Activated CD4-positive, alpha-beta T cell treated with anti-CD3 and anti-CD28 coated beads, Interleukin-2, amount 10 ng/mL, durations not matched to agents 7 days and 5 days (primary cell): ENCODE results near the gene BCOR. TPM values are rescaled to one million over a fixed set of nuclear protein-coding genes. Genes with fewer than 3 reads are reported as not detected.

Source experiments
- CTCF ChIA-PET: fragments of 350-600 bp; sonication (Branson Sonifier 250); formaldehyde crosslinking; loops from one replicate; lab custom pipeline; 2021; ENCODE audit warnings: antibody characterized with exemption; lab: Charles Lee
- POLR2A ChIA-PET: fragments of 350-600 bp; sonication (Branson Sonifier 250); formaldehyde crosslinking; loops from one replicate; lab custom pipeline; 2021; ENCODE audit warnings: antibody characterized with exemption; lab: Charles Lee
- DNase-seq: peaks from one replicate; pipeline ENCODE4 v3.0.0-alpha.2; 2020
- H3K27ac Mint-ChIP-seq: one replicate; pipeline ENCODE4 v1.8.0; 2021; ENCODE audit warnings: mild to moderate bottlenecking, moderate library complexity, mixed read lengths
- H3K27me3 Mint-ChIP-seq: one replicate; pipeline ENCODE4 v1.8.0; 2021; ENCODE audit warnings: mixed read lengths
- H3K36me3 Mint-ChIP-seq: one replicate; pipeline ENCODE4 v1.8.0; 2021; ENCODE audit warnings: low read depth, mixed read lengths
- H3K4me1 Mint-ChIP-seq: one replicate; pipeline ENCODE4 v1.8.0; 2021; ENCODE audit warnings: mixed read lengths
- H3K4me3 Mint-ChIP-seq: one replicate; pipeline ENCODE4 v1.8.0; 2021; ENCODE audit warnings: mild to moderate bottlenecking, moderate library complexity, mixed read lengths
- H3K9me3 Mint-ChIP-seq: one replicate; pipeline ENCODE4 v1.8.0; 2021; ENCODE audit warnings: mixed read lengths
- total RNA-seq, 2 experiments: library from RNA; stranded (reverse); gene quantifications; one replicate each; pipeline ENCODE4 v1.2.3, GENCODE V29; 2021

Gene BCOR
- total RNA-seq, 2 experiments from 2014 or later, result 53.1 to 54.9 TPM

GRCh38 chrX:40060356-40060845, 37.4 kb downstream of the BCOR start:
- no peak for DNase-seq
- Mint-ChIP-seq H3K4me1 (peaks cover 36% of the 10 kb centered on the region), H3K36me3 (peaks cover 56% of the 10 kb centered on the region), H3K4me3 (no peak overlapping the region), H3K27ac (no peak overlapping the region), H3K27me3 (no peaks in the 10 kb centered on the region), H3K9me3 (no peaks in the 10 kb centered on the region)
- ChIA-PET POLR2A (no interaction called here), CTCF (interaction anchor here (1.0 kb wide), 1 partner anchor 9 kb away, joined by 3 read pairs; no protein-coding TSS in a partner anchor)

GRCh38 chrX:40058719-40059118, 39.0 kb downstream of the BCOR start:
- H3K27me3 Mint-ChIP-seq, result no peaks in the 10 kb centered on the region
- no peak overlapping the region for H3K4me3 Mint-ChIP-seq
- DNase-seq, result no peak
- POLR2A ChIA-PET, result no interaction called here
- peaks cover 3% of the 10 kb centered on the region for H3K9me3 Mint-ChIP-seq
- H3K4me1 Mint-ChIP-seq, result peaks cover 22% of the 10 kb centered on the region
- no peak overlapping the region for H3K27ac Mint-ChIP-seq
- peaks cover 62% of the 10 kb centered on the region for H3K36me3 Mint-ChIP-seq
- CTCF ChIA-PET, result no interaction called here

GRCh38 chrX:40057405-40057804, 40.4 kb downstream of the BCOR start:
- Mint-ChIP-seq H3K27ac (no peak overlapping the region), H3K4me1 (peaks cover 12% of the 10 kb centered on the region), H3K9me3 (peaks cover 8% of the 10 kb centered on the region), H3K27me3 (no peaks in the 10 kb centered on the region), H3K36me3 (peaks cover 67% of the 10 kb centered on the region), H3K4me3 (no peak overlapping the region)
- no peak for DNase-seq
- CTCF ChIA-PET, result interaction anchor here (1.0 kb wide), 1 partner anchor 24 kb away, joined by 4 read pairs; no protein-coding TSS in a partner anchor
- POLR2A ChIA-PET, result no interaction called here

- Mint-ChIP-seq H3K4me1 (peaks cover 5% of the 10 kb centered on the region), H3K27me3 (no peaks in the 10 kb centered on the region), H3K4me3 (no peak overlapping the region), H3K27ac (no peak overlapping the region), H3K36me3 (peaks cover 70% of the 10 kb centered on the region), H3K9me3 (peaks cover 15% of the 10 kb centered on the region)
- POLR2A ChIA-PET, result no interaction called here
- CTCF ChIA-PET, result interaction anchor here (0.6 to 1.0 kb wide), 3 partner anchors 25 to 257 kb away, joined by 3 to 4 read pairs (median 4); no protein-coding TSS in a partner anchor
- no peak for DNase-seq
Observed at GRCh38 chrX:40056420-40056819, 41.3 kb downstream of the BCOR start.

- Mint-ChIP-seq H3K4me1 (no peaks in the 10 kb centered on the region), H3K9me3 (peaks cover 20% of the 10 kb centered on the region), H3K36me3 (peaks cover 77% of the 10 kb centered on the region), H3K4me3 (no peak overlapping the region), H3K27ac (no peak overlapping the region), H3K27me3 (no peaks in the 10 kb centered on the region)
- POLR2A ChIA-PET, result no interaction called here
- no peak for DNase-seq
- CTCF ChIA-PET, result interaction anchor here (0.8 kb wide), 1 partner anchor 33 kb away, joined by 4 read pairs; no protein-coding TSS in a partner anchor
Observed at GRCh38 chrX:40055495-40055894, 42.3 kb downstream of the BCOR start.

GRCh38 chrX:40054793-40055192, 43.0 kb downstream of the BCOR start:
- CTCF ChIA-PET, result no interaction called here
- Mint-ChIP-seq H3K4me3 (no peak overlapping the region), H3K27ac (no peak overlapping the region), H3K27me3 (no peaks in the 10 kb centered on the region), H3K9me3 (peaks cover 25% of the 10 kb centered on the region), H3K36me3 (peaks cover 80% of the 10 kb centered on the region), H3K4me1 (no peaks in the 10 kb centered on the region)
- DNase-seq, result no peak
- POLR2A ChIA-PET, result no interaction called here

GRCh38 chrX:40050532-40050931, 47.2 kb downstream of the BCOR start:
- ChIA-PET POLR2A (no interaction called here), CTCF (interaction anchor here (0.5 to 1.2 kb wide), 3 partner anchors 12 to 31 kb away, joined by 3 read pairs; no protein-coding TSS in a partner anchor)
- no peak for DNase-seq
- Mint-ChIP-seq H3K4me3 (no peak overlapping the region), H3K27ac (no peak overlapping the region), H3K27me3 (no peaks in the 10 kb centered on the region), H3K4me1 (no peaks in the 10 kb centered on the region), H3K36me3 (peaks cover 73% of the 10 kb centered on the region), H3K9me3 (peaks cover 30% of the 10 kb centered on the region)

- no peak for DNase-seq
- Mint-ChIP-seq H3K9me3 (peaks cover 32% of the 10 kb centered on the region), H3K4me1 (no peaks in the 10 kb centered on the region), H3K27me3 (no peaks in the 10 kb centered on the region), H3K4me3 (no peak overlapping the region), H3K36me3 (peaks cover 60% of the 10 kb centered on the region), H3K27ac (no peak overlapping the region)
- CTCF ChIA-PET, result interaction anchor here (0.6 to 1.1 kb wide), 2 partner anchors 55 to 793 kb away, joined by 3 read pairs; no protein-coding TSS in a partner anchor
- POLR2A ChIA-PET, result interaction anchor here (0.6 kb wide), 1 partner anchor 44 kb away, joined by 3 read pairs; no protein-coding TSS in a partner anchor
Observed at GRCh38 chrX:40049084-40049641, 48.6 kb downstream of the BCOR start.

- peaks cover 24% of the 10 kb centered on the region for H3K9me3 Mint-ChIP-seq
- peaks cover 43% of the 10 kb centered on the region for H3K36me3 Mint-ChIP-seq
- H3K27me3 Mint-ChIP-seq, result no peaks in the 10 kb centered on the region
- DNase-seq, result no peak
- POLR2A ChIA-PET, result no interaction called here
- H3K4me3 Mint-ChIP-seq, result no peak overlapping the region
- CTCF ChIA-PET, result no interaction called here
- H3K27ac Mint-ChIP-seq, result no peak overlapping the region
- no peaks in the 10 kb centered on the region for H3K4me1 Mint-ChIP-seq
Observed at GRCh38 chrX:40047485-40047884, 50.3 kb downstream of the BCOR start.

GRCh38 chrX:40043895-40044294, 53.9 kb downstream of the BCOR start:
- Mint-ChIP-seq H3K27me3 (no peaks in the 10 kb centered on the region), H3K4me3 (no peak overlapping the region), H3K36me3 (peaks cover 10% of the 10 kb centered on the region), H3K27ac (no peak overlapping the region), H3K9me3 (peaks cover 7% of the 10 kb centered on the region), H3K4me1 (peaks cover 24% of the 10 kb centered on the region)
- POLR2A ChIA-PET, result no interaction called here
- no peak for DNase-seq
- CTCF ChIA-PET, result no interaction called here

- POLR2A ChIA-PET, result no interaction called here
- Mint-ChIP-seq H3K27ac (no peak overlapping the region), H3K4me3 (no peak overlapping the region), H3K4me1 (peaks cover 24% of the 10 kb centered on the region), H3K36me3 (no peaks in the 10 kb centered on the region), H3K27me3 (no peaks in the 10 kb centered on the region), H3K9me3 (peaks cover 2% of the 10 kb centered on the region)
- DNase-seq, result no peak
- CTCF ChIA-PET, result interaction anchor here (1.1 to 1.3 kb wide), 2 partner anchors 9 to 15 kb away, joined by 3 read pairs; no protein-coding TSS in a partner anchor
Observed at GRCh38 chrX:40041915-40042314, 55.8 kb downstream of the BCOR start.

GRCh38 chrX:40040686-40041461, 56.9 kb downstream of the BCOR start:
- peaks cover 2% of the 10 kb centered on the region for H3K9me3 Mint-ChIP-seq
- H3K27me3 Mint-ChIP-seq, result no peaks in the 10 kb centered on the region
- H3K27ac Mint-ChIP-seq, result peak overlapping the region; percentile 27
- H3K36me3 Mint-ChIP-seq, result no peaks in the 10 kb centered on the region
- ChIA-PET POLR2A (no interaction called here), CTCF (no interaction called here)
- no peak for DNase-seq
- H3K4me1 Mint-ChIP-seq, result peaks cover 24% of the 10 kb centered on the region
- H3K4me3 Mint-ChIP-seq, result no peak overlapping the region

- POLR2A ChIA-PET, result no interaction called here
- no peak for DNase-seq
- CTCF ChIA-PET, result no interaction called here
- no peak overlapping the region for H3K4me3 Mint-ChIP-seq
- H3K27ac Mint-ChIP-seq, result no peak overlapping the region
- H3K27me3 Mint-ChIP-seq, result no peaks in the 10 kb centered on the region
- peaks cover 24% of the 10 kb centered on the region for H3K4me1 Mint-ChIP-seq
- no peaks in the 10 kb centered on the region for H3K36me3 Mint-ChIP-seq
- peaks cover 2% of the 10 kb centered on the region for H3K9me3 Mint-ChIP-seq
Observed at GRCh38 chrX:40039887-40040286, 57.9 kb downstream of the BCOR start.
